ENCODE data around the gene ANKRD33.
"Not testable (repeated sequence)": the region's sequence is repeated elsewhere in the genome, so short reads cannot be mapped to it uniquely, and the experiment has no call there.

Gene ANKRD33

DNA sequence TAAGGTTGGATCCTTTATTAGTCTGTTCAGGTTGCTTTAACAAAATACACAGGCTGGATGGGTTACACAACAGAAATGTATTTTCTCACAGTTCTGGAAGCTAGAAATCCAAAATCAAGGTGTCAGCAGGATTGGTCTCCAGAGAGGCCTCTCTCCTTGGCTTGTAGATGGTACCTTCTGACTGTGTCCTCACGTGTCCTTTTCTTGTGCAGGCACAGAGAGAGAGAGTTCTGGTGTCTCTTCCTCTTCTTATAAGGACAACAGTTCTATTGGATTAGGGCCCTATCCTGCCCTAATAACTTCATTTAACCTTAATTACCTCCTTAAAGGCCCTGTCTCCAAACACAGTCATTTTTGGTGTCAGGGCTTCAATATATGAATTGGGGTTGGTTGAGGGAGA, 4.6 kb upstream of the ANKRD33 start:
- FAIRE-seq, result no peak

DNA sequence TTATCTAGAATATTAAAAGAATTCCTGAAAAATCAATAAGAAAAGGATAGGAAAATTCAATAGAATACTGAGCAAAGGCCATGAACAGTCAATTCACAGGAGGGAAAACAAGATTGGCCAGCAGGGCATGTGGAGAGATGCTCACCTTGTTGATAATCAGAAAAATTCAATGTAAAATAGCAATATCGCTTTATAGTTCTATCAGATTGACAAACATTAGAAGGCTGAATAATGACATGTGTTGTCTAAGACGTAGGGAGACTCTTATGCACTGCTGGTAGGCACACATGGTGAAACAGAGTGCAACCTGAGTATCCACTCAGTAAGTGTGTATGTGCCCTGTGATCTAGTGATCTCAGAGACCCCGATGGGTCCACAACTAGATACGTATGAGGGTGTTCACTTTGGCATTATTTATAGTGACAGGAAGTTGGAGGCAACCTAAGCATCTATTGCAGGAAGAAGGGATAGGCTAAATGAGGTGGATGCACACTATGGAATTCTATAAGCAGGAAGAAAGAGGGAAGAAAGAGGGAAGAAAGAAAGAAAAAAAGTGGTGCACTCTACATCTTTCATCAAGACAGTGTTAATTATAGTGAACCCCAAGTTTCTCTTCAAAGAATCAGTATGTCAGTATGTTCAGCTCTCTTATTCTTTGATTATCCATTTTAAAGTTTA, 3.8 kb upstream of the ANKRD33 start:
- no peak for FAIRE-seq

DNA sequence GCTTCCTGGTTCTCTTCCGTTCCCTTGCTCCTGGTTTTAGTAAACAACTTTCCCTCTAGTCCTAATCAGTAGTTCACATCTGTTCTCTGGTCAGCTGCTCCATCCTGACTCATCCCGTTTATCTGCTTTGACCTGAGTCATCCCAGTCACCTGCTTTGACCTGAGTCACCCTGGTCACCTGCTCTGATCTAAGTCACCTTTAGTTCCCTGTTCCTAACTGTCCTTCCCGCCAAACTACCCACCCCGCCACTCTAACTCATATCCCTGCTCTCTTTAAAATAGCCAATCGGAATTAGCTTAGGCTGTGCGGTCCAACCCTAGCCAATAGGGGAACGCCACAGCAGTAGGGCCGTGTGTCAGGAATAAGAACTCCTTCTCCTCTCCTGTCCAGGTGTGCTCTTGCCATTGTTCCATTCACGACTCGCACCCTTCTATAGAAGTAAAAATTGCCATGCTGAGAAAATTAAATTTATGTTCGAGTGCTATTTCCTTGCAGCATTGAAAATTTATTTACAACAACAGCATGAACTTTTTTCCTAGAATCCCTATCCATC, 3.1 kb upstream of the ANKRD33 start:
- FAIRE-seq, result no peak

- not testable (repeated sequence) for FAIRE-seq
Observed at GRCh38 chr12:51885294-51886020, 2.4 kb upstream of the ANKRD33 start.

DNA sequence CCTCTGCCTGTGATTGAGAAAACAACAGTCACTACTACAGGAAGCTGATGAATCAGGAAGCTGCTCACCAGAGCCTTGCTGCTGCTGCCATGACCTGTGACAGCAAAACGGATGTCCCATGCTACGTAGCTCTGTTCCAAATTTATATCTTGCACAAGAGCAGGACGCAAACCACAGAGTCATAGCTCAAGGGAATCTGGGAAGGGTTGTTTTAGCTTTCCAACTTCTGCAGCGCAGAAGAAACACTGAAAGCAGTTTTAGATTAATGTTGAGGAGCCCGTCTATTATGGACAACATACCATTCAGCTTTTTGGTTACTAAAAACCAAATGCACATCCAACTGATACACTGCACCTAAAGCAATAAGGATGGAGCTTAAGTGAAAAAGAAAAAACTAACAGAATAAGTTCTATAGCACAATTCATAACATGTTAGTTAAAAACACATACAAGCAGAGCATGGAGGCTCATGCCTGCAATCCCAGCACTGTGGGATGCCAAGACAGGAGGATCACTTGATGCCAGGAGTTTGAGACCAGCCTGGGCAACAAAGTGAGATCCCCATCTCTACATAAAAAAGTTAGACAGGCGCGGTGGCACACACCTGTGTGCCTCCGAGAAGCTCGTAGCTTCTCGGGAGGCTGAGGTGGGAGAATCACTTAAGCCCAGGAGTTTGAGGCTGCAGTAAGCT, 1.7 kb upstream of the ANKRD33 start:
- no peak for FAIRE-seq

DNA sequence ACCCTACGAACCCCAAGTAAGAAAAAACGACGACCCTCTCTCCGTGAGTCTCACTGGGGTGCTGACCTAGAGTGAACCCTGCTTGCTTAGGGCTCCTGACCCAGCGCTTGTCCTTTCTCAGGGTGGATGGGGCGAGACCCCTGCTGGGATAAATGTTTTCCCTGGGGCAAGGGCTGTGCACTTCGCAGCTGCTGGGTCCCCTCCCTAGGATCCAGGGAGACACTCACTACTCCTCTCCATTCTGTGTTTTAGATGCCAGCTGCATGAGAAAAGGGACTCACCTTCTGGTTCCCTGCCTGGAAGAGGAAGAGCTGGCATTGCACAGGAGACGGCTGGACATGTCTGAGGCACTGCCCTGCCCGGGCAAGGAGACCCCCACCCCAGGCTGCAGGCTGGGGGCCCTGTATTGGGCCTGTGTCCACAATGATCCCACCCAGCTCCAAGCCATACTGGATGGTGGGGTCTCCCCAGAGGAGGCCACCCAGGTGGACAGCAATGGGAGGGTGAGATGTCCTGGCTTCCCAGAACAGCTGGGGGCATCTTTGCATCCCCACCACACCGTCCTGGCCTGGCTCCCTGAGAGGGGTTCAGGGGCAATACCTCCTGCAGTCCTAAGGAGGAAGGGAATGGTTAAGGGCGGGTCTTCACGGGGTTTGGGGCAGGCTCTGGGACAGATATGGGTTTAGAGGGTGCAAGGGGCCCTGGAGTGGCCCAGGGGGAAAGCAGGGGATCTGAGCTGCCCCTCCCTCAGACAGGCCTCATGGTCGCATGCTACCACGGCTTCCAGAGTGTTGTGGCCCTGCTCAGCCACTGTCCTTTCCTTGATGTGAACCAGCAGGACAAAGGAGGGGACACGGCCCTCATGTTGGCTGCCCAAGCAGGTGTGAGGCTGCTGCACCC, 663 bp downstream of the ANKRD33 start:
- no peak for FAIRE-seq

GRCh38 chr12:51889216-51890132, 1.6 kb downstream of the ANKRD33 start:
- FAIRE-seq, result no peak

DNA sequence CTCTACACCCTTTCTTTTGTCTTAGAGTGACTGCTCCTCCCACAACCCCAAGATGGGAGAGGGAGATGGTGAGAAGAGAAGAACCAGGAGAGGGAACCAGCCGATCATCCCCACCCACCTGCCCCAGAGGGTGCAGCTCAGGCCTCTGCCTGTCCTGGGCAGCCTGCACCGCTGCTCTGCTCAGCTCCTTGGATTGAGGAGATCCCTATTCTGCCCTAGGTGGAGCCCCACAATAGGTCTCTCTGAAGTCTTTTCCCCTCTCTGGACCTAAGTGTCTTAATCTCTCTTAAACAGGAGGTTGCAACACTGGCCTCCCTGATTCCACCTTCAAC, 2.2 kb downstream of the ANKRD33 start:
- FAIRE-seq, result no peak

DNA sequence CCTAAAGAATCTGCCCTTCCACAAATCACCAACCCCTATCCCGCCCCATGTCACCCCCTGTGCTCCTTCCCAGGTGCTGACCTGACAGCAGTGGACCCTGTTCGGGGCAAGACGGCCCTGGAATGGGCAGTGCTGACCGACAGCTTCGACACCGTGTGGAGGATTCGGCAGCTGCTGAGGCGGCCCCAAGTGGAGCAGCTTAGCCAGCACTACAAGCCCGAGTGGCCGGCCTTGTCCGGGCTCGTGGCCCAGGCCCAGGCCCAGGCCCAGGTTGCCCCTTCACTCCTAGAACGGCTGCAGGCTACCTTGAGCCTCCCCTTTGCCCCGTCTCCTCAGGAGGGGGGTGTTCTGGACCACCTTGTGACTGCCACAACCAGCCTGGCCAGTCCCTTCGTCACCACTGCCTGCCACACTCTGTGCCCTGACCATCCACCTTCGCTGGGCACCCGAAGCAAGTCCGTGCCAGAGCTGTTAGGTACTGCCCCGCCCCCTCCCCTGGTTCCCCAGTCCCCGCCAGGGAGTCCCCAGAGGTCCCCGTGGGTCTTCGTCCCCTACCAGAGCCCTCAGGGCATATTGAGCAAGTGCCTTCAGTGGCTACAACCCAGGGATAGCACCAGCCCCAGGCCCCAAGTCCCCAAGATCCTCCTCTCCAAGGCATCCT, 2.7 kb downstream of the ANKRD33 start:
- no peak for FAIRE-seq

GRCh38 chr12:51891843-51892242, 3.9 kb downstream of the ANKRD33 start:
- peak; percentile 51 for FAIRE-seq

- no peak for FAIRE-seq
Observed at GRCh38 chr12:51893786-51894185, 5.9 kb downstream of the ANKRD33 start.

GRCh38 chr12:51895378-51896135, 7.7 kb downstream of the ANKRD33 start:
- no peak for FAIRE-seq

- FAIRE-seq, result no peak
Observed at GRCh38 chr12:51896236-51896635, 8.3 kb downstream of the ANKRD33 start.

DNA sequence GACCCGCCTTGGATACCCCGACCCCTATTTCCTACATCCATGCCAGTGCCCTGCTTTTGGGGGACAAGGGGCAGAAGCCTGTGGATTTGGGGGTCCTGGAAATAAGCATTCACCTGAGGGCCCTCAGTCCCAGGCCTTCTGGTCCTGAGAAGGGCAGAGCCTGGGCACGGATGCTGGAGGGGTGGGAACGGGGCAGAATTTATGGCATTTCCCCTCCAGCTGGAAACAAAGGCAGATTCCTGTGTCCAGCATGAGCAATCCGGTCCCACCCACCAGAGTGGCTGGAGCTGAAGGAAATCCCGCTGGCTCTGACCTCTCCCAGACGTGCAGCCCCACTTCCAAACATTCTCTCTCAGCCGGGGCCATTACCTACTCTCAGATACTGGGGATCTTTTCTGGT, 9.3 kb downstream of the ANKRD33 start:
- FAIRE-seq, result no peak

DNA sequence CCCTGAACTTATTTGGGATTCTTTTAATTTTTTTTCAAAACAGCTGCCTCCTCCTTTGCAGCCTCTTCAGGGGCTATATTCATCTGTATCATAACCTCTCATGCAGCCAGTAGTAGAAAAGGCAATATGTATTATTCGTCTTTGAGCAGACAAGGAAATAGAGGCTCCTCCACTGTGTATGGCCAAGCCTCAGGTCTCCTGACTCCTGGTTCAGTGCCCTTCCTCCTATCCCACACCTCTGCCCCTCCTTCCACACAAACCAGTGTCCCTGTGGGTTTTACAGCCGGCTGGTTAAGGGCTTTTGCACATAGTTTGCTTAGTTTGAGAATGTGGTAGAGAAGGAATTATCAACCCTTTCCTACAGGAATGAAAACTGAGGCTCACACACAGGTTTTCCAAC, 10.6 kb downstream of the ANKRD33 start:
- FAIRE-seq, result no peak

DNA sequence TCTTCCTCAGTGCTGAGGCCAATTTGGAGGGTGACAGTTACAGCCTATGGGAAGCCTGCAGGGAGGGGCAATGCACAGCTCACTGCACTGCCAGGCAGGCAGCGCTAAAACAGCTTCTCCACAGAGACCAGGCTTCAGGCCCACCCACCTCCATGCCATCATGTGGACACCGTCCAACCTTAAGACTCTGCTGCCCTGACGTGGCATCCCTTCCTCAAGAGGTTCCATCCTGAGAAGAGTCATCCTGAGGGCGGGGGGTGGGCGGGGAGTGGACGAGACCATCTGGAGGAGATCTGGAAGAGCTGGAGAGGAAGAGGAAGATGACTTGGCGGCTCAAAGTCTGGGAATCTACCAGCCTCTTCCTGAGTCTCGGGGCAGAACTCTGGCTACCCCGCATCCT, 11.0 kb downstream of the ANKRD33 start:
- no peak for FAIRE-seq

- no peak for FAIRE-seq
Observed at GRCh38 chr12:51900323-51900889, 12.5 kb downstream of the ANKRD33 start.

GRCh38 chr12:51901121-51901817, 13.4 kb downstream of the ANKRD33 start:
- no peak for FAIRE-seq

GRCh38 chr12:51901881-51902280, 14.0 kb downstream of the ANKRD33 start:
- FAIRE-seq, result no peak
